PFSK-1 (cell line): Measurements from ENCODE around the gene CAMTA1.

Experiments used
- FOXP2 ChIP-seq: optimal IDR thresholded peaks from 2 replicates; pipeline ENCODE3; 2011; ENCODE audit warnings: borderline replicate concordance, control low read depth, inconsistent platforms; ENCODE audit not compliant: insufficient read depth; ENCODE audit errors: extremely low read length, extremely low read depth
- POLR2AphosphoS5 ChIP-seq: IDR thresholded peaks from 2 replicates; pipeline ENCODE4 v1.6.1; 2012; ENCODE audit warnings: low read depth, mild to moderate bottlenecking, control low read depth, low read length, moderate library complexity
- SIN3A ChIP-seq: IDR thresholded peaks from 2 replicates; pipeline ENCODE4 v1.6.1; 2012; ENCODE audit warnings: mild to moderate bottlenecking, low read length, moderate library complexity, borderline replicate concordance; ENCODE audit not compliant: insufficient read depth
- TAF1 ChIP-seq: IDR thresholded peaks from 2 replicates; pipeline ENCODE4 v1.6.1; 2012; ENCODE audit warnings: low read length, control low read depth, borderline replicate concordance; ENCODE audit not compliant: insufficient read depth
- TF ChIP-seq, protein P1 (sequence below), 2 experiments: IDR thresholded peaks; 2 replicates each; pipeline versions ENCODE4 v1.6.1 to v1.8.0; 2011 to 2012; ENCODE audit warnings: low read depth in 2 of 2, low read length in 2 of 2, control low read depth in 1 of 2, inconsistent platforms in 1 of 2, mild to moderate bottlenecking in 1 of 2, moderate library complexity in 1 of 2; ENCODE audit not compliant: insufficient read depth in 1 of 2

Gene CAMTA1

DNA sequence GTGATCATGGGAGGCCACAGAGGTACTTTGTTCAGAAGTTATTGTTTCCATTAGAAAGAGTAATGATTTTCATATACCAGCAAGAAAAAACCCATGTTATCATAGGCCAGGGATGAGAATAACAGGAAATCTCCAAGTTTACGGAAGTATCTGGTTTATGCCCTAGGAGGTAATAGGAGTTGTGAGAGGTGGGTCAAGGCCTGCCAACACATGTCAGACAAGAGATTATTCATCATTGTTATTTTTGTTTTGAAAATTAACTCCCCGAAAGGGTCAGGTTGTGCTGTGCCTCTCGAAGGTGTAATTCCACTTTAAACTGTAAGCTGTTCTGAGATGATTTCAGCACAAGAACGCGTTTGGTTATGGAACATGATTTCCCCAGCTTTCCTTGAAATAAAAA lies 218.4 kb downstream of the CAMTA1 start:
- no peak for TF ChIP-seq SIN3A
- TF ChIP-seq TAF1: no peak
- no peak for TF ChIP-seq FOXP2
- TF ChIP-seq POLR2AphosphoS5: no peak
- TF ChIP-seq, protein P1, sequence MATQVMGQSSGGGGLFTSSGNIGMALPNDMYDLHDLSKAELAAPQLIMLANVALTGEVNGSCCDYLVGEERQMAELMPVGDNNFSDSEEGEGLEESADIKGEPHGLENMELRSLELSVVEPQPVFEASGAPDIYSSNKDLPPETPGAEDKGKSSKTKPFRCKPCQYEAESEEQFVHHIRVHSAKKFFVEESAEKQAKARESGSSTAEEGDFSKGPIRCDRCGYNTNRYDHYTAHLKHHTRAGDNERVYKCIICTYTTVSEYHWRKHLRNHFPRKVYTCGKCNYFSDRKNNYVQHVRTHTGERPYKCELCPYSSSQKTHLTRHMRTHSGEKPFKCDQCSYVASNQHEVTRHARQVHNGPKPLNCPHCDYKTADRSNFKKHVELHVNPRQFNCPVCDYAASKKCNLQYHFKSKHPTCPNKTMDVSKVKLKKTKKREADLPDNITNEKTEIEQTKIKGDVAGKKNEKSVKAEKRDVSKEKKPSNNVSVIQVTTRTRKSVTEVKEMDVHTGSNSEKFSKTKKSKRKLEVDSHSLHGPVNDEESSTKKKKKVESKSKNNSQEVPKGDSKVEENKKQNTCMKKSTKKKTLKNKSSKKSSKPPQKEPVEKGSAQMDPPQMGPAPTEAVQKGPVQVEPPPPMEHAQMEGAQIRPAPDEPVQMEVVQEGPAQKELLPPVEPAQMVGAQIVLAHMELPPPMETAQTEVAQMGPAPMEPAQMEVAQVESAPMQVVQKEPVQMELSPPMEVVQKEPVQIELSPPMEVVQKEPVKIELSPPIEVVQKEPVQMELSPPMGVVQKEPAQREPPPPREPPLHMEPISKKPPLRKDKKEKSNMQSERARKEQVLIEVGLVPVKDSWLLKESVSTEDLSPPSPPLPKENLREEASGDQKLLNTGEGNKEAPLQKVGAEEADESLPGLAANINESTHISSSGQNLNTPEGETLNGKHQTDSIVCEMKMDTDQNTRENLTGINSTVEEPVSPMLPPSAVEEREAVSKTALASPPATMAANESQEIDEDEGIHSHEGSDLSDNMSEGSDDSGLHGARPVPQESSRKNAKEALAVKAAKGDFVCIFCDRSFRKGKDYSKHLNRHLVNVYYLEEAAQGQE (IDR thresholded peaks at IDR 0.05; ENCODE audit: insufficient read depth in 1 of 2, low read depth in 2 of 2, low read length in 2 of 2): no peak

DNA sequence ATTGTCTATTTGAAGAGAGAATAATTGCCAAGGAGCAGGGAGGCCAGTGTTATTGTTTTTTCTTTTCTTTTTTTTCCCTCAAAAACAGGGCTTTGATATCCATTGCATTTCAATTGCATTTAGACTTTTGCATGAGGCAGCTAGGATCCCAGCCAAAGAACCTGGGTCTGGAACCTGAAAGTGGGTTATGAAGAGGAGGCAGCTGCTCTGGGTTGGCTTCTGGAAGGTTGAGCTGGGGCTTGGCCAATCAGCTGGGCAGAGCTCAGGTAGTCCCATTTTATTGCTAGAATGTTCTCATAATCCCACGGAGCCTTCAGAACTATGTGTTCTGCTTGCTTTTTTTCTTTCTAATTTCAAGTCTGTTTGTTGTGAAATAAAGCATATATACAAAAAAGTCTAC lies 218.9 kb downstream of the CAMTA1 start:
- no peak for TF ChIP-seq TAF1
- TF ChIP-seq SIN3A: no peak
- TF ChIP-seq FOXP2: no peak
- TF ChIP-seq POLR2AphosphoS5: no peak
- TF ChIP-seq, protein P1 (IDR thresholded peaks at IDR 0.05; ENCODE audit: insufficient read depth in 1 of 2, low read depth in 2 of 2, low read length in 2 of 2): no peak

DNA sequence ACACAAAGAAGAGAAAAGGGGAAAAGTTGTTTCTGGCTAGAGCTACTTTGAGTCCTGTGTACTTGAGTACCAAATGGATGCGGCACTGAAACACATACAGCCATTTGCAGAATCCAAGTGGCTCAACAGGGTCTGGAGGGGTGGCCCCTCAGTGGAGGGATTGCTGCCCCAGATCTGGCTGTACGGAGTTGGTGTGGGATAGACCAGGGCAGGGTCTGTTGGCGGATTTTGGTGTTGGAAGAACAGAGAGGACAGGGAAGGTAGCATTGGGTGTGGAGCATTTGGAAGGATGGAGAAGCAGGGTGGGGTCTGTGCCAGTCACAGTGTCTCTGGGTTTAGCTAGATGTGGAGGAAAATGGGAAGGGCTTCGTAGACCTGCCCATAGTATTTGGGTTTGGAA lies 220.5 kb downstream of the CAMTA1 start:
- TF ChIP-seq, protein P1 (IDR thresholded peaks at IDR 0.05; ENCODE audit: insufficient read depth in 1 of 2, low read depth in 2 of 2, low read length in 2 of 2): no peak
- TF ChIP-seq TAF1 (no peak), POLR2AphosphoS5 (no peak), FOXP2 (no peak), SIN3A (no peak)

DNA sequence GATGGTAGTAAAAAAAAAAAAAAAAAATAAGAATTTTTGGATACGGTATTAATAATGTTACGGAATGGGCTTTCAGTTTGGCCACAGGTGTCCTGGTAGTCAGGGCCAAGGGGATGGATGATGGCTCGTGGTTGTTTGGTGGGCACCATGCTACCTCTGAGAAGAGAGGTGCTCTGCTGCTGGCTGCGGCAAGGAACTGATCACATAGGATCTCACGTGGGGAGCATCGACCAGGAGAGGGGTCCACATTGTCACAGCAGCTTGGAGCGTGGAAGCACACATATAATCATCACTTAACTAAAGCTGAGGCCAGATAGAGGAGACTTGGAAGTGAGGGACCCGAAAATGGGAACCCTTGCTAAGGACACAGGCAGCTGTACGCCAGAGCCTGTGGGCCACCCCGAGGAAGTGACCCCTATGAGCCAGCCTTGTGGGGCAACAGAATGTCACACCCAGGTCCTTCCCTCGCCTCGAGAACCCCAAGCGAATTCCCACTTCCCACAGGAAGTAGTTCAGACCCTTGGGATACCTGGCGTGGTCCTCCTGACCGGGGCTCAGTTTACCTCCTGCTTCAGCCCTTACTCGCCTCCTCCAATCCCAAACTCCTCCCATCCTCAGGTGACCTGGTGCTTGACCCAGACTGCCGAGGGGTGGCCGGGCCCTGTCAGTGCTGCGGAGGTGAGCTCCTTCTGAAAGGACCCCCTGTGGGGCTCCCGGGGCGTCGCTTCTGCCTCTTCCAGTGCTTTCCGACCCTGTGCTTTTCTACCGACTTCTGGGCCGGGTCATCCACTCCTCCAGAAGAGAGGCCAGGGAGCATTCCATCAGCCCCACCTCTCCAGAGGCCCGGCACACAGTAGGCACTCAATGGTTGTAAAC lies 222.0 kb downstream of the CAMTA1 start:
- TF ChIP-seq, protein P1 (IDR thresholded peaks at IDR 0.05; ENCODE audit: insufficient read depth in 1 of 2, low read depth in 2 of 2, low read length in 2 of 2): no peak
- no peak for TF ChIP-seq SIN3A
- TF ChIP-seq TAF1: no peak
- TF ChIP-seq POLR2AphosphoS5: no peak
- no peak for TF ChIP-seq FOXP2
